C4-2B (cell line): ENCODE data around the gene SLC24A3.

Experiments used
- H3K27ac ChIP-seq: fragments of 450-650 bp; 2 replicates; pipeline ENCODE4 v1.5.1; 2017
- ZFX ChIP-seq: fragments of 450-650 bp; IDR thresholded peaks from 2 replicates; pipeline ENCODE4 v1.6.1; 2017
- TF ChIP-seq, protein P1 (sequence below): fragments of 450-650 bp; conservative IDR thresholded peaks from 2 replicates; pipeline ENCODE4 v1.5.1; 2017; ENCODE audit warnings: mild to moderate bottlenecking

The SLC24A3 gene

DNA sequence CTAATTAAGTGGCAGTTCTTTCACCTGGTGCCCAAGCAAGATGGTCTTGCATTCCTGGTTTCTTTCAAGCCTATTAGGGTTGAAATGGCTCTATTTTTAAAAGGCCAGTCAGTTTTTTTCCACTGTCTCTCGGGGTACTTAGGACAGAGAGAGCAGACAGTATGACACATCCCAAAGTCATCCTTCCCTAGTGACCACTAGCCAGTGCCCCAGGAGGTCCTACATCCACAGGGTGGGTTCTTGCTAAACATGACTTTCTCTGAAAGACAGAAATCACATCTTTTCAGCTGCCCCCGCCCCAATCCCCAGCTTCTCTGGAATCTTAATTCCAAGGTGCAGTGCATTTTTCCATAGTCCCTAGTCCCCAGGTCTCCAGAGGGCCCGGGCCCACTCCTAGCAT lies 192.4 kb downstream of the SLC24A3 start:
- TF ChIP-seq, protein P1, sequence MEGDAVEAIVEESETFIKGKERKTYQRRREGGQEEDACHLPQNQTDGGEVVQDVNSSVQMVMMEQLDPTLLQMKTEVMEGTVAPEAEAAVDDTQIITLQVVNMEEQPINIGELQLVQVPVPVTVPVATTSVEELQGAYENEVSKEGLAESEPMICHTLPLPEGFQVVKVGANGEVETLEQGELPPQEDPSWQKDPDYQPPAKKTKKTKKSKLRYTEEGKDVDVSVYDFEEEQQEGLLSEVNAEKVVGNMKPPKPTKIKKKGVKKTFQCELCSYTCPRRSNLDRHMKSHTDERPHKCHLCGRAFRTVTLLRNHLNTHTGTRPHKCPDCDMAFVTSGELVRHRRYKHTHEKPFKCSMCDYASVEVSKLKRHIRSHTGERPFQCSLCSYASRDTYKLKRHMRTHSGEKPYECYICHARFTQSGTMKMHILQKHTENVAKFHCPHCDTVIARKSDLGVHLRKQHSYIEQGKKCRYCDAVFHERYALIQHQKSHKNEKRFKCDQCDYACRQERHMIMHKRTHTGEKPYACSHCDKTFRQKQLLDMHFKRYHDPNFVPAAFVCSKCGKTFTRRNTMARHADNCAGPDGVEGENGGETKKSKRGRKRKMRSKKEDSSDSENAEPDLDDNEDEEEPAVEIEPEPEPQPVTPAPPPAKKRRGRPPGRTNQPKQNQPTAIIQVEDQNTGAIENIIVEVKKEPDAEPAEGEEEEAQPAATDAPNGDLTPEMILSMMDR, result no peak
- no peak for TF ChIP-seq ZFX
- H3K27ac ChIP-seq, result no peak overlapping the region

- no peak for TF ChIP-seq ZFX
- TF ChIP-seq, protein P1, result no peak
Measured at GRCh38 chr20:19405958-19406357, 193.5 kb downstream of the SLC24A3 start.

GRCh38 chr20:19406381-19406780 lies 193.9 kb downstream of the SLC24A3 start:
- TF ChIP-seq ZFX, result no peak
- TF ChIP-seq, protein P1, result no peak
- no peak overlapping the region for H3K27ac ChIP-seq

More at GRCh38 chr20:19405958-19406357, 193.5 kb downstream of the SLC24A3 start:
- no peak overlapping the region for H3K27ac ChIP-seq

GRCh38 chr20:19407196-19407595 lies 194.8 kb downstream of the SLC24A3 start:
- H3K27ac ChIP-seq, result no peak overlapping the region; the same call in 1 of the 2 replicates
- no peak for TF ChIP-seq ZFX
- TF ChIP-seq, protein P1, result no peak

- TF ChIP-seq, protein P1, result no peak
- TF ChIP-seq ZFX, result no peak
- H3K27ac ChIP-seq, result no peak overlapping the region
Measured at GRCh38 chr20:19407736-19408135, 195.3 kb downstream of the SLC24A3 start.

DNA sequence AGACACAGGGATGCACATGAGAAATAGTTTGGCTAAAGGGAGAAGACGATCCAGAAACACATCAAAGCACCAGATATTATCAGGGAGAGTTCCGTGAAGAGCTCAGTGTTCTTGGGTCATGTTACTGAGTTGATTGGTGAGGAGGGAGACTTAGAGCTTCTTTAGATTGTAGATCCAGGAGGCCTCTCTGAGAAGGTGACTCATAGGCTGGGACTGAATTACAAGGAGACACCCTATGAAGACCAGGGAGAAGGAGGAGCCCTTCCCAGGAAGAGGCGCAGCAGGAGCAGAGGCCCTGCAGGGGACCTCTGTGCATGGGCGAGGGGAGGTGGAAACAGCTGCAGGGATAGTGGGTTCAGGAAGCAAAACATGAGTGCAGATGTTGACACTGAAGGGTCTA lies 196.5 kb downstream of the SLC24A3 start:
- no peak for TF ChIP-seq ZFX
- TF ChIP-seq, protein P1, result no peak

GRCh38 chr20:19411811-19412210 lies 199.4 kb downstream of the SLC24A3 start:
- H3K27ac ChIP-seq, result no peak overlapping the region
- TF ChIP-seq, protein P1, result no peak
- TF ChIP-seq ZFX, result no peak

More for the DNA sequence above, 196.5 kb downstream of the SLC24A3 start:
- no peak overlapping the region for H3K27ac ChIP-seq
